ENCODE data around the gene MYO1B. TPM values are rescaled to one million over a fixed set of nuclear protein-coding genes. Genes with fewer than 3 reads are reported as not detected.

Gene MYO1B
- total RNA-seq, 1 experiment from 2014 or later = 37.8 TPM

DNA sequence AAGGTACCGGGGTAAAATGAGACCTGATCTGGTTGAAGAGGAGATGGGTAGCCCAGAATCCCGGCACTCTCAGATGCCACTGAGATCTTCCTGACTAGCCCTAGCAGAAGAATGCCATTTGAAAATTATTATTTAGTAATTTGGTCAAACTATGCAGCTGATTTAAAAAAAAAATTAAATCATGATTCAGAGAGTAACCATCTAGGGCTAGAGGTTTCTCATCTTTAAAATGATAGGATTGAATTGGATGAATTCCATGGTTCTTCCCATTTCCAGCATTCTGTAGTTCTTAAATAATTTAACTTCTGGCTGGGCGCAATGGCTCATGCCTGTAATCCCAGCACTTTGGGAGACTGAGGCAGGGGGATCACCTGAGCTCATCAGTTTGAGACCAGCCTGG is 106.1 kb downstream of the MYO1B start:
- peaks cover 3% of the 10 kb centered on the region for H3K9me3 ChIP-seq (ENCODE audit: low read depth, low read length, poor library complexity, severe bottlenecking)
- POLR2A ChIA-PET (ENCODE audit: low non-redundant PET) = no interaction called here
- H3K27ac ChIP-seq (ENCODE audit: low read depth, low read length, poor library complexity, severe bottlenecking) = no peak overlapping the region
- TF ChIP-seq EZH2 (IDR thresholded peaks at IDR 0.05; ENCODE audit: borderline replicate concordance, low read depth, low read length, poor library complexity, severe bottlenecking) = no peak
- TF ChIP-seq, protein P1, sequence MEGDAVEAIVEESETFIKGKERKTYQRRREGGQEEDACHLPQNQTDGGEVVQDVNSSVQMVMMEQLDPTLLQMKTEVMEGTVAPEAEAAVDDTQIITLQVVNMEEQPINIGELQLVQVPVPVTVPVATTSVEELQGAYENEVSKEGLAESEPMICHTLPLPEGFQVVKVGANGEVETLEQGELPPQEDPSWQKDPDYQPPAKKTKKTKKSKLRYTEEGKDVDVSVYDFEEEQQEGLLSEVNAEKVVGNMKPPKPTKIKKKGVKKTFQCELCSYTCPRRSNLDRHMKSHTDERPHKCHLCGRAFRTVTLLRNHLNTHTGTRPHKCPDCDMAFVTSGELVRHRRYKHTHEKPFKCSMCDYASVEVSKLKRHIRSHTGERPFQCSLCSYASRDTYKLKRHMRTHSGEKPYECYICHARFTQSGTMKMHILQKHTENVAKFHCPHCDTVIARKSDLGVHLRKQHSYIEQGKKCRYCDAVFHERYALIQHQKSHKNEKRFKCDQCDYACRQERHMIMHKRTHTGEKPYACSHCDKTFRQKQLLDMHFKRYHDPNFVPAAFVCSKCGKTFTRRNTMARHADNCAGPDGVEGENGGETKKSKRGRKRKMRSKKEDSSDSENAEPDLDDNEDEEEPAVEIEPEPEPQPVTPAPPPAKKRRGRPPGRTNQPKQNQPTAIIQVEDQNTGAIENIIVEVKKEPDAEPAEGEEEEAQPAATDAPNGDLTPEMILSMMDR (conservative IDR thresholded peaks at IDR 0.05; ENCODE audit: low read depth, low read length) = no peak
- CTCF ChIA-PET = no interaction called here
- no peaks in the 10 kb centered on the region for H3K27me3 ChIP-seq (replicated peaks; ENCODE audit: insufficient read depth, low read depth, low read length, poor library complexity)
- peaks cover 28% of the 10 kb centered on the region for H3K4me1 ChIP-seq (ENCODE audit: insufficient read depth, low read length, poor library complexity, severe bottlenecking)
- intact Hi-C loops (cut with micrococcal nuclease; ENCODE audit: unreplicated experiment) = no loop called here
- H3K36me3 ChIP-seq (ENCODE audit: insufficient read depth, low read length, poor library complexity, severe bottlenecking) = no peaks in the 10 kb centered on the region
- no peak overlapping the region for H3K4me3 ChIP-seq (ENCODE audit: low read depth, low read length, poor library complexity, severe bottlenecking)
- no peak for DNase-seq (ENCODE audit: low spot score)
- BruUV-seq (replicated peaks) = no TSS peak

DNA sequence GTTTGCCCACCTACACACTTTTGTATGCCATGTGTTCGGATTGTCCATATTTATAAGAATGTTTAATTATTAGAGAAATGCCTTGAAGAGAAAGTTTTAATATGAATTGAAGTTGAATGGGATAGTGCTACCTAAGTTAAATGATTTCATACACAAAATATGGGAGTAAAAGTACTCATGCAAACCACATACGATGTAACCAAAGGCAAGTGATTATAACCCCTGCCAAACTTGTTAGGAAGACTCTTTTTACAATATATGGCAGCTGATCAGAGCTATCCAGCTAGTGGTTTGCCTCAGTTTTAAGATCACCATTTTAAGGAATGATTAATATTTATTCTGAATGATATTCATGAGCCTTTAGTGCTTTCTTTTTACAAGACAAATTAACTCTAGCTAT is 106.7 kb downstream of the MYO1B start:
- H3K9me3 ChIP-seq (ENCODE audit: low read depth, low read length, poor library complexity, severe bottlenecking) = peaks cover 3% of the 10 kb centered on the region
- no peak for TF ChIP-seq EZH2 (IDR thresholded peaks at IDR 0.05; ENCODE audit: borderline replicate concordance, low read depth, low read length, poor library complexity, severe bottlenecking)
- TF ChIP-seq, protein P1 (conservative IDR thresholded peaks at IDR 0.05; ENCODE audit: low read depth, low read length) = no peak
- POLR2A ChIA-PET (ENCODE audit: low non-redundant PET) = no interaction called here
- no peak for DNase-seq (ENCODE audit: low spot score)
- intact Hi-C loops (cut with micrococcal nuclease; ENCODE audit: unreplicated experiment) = no loop called here
- H3K27me3 ChIP-seq (replicated peaks; ENCODE audit: insufficient read depth, low read depth, low read length, poor library complexity) = no peaks in the 10 kb centered on the region
- no peaks in the 10 kb centered on the region for H3K36me3 ChIP-seq (ENCODE audit: insufficient read depth, low read length, poor library complexity, severe bottlenecking)
- H3K4me1 ChIP-seq (ENCODE audit: insufficient read depth, low read length, poor library complexity, severe bottlenecking) = peaks cover 22% of the 10 kb centered on the region
- H3K4me3 ChIP-seq (ENCODE audit: low read depth, low read length, poor library complexity, severe bottlenecking) = no peak overlapping the region
- CTCF ChIA-PET = no interaction called here
- BruUV-seq (replicated peaks) = no TSS peak
- no peak overlapping the region for H3K27ac ChIP-seq (ENCODE audit: low read depth, low read length, poor library complexity, severe bottlenecking)

DNA sequence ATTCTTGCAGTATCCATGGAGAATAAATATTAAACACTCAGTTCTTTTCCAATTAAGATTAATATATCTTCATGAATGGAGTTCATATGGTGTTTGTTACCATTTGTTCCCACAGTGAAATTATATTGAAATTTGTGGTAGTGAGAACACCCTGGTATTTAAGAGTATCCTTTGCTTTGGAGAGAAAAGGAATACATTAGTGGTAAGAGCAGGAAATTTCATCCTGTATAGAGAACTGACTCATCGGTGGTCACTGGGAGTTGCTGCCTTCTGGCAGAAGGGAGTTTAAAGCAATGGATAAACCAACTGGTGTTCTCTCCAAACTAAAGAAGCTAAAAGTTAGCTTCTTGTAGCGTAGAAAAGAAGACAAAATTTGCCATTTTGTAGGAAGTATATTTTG is 107.3 kb downstream of the MYO1B start:
- no TSS peak for BruUV-seq (replicated peaks)
- peaks cover 16% of the 10 kb centered on the region for H3K4me1 ChIP-seq (ENCODE audit: insufficient read depth, low read length, poor library complexity, severe bottlenecking)
- peak; percentile 50 for DNase-seq (ENCODE audit: low spot score)
- ChIA-PET POLR2A (ENCODE audit: low non-redundant PET) (no interaction called here), CTCF (no interaction called here)
- H3K4me3 ChIP-seq (ENCODE audit: low read depth, low read length, poor library complexity, severe bottlenecking) = no peak overlapping the region
- no peaks in the 10 kb centered on the region for H3K36me3 ChIP-seq (ENCODE audit: insufficient read depth, low read length, poor library complexity, severe bottlenecking)
- peaks cover 3% of the 10 kb centered on the region for H3K9me3 ChIP-seq (ENCODE audit: low read depth, low read length, poor library complexity, severe bottlenecking)
- TF ChIP-seq, protein P1 (conservative IDR thresholded peaks at IDR 0.05; ENCODE audit: low read depth, low read length) = no peak
- TF ChIP-seq EZH2 (IDR thresholded peaks at IDR 0.05; ENCODE audit: borderline replicate concordance, low read depth, low read length, poor library complexity, severe bottlenecking) = no peak
- intact Hi-C loops (cut with micrococcal nuclease; ENCODE audit: unreplicated experiment) = no loop called here
- H3K27me3 ChIP-seq (replicated peaks; ENCODE audit: insufficient read depth, low read depth, low read length, poor library complexity) = no peaks in the 10 kb centered on the region
- no peak overlapping the region for H3K27ac ChIP-seq (ENCODE audit: low read depth, low read length, poor library complexity, severe bottlenecking)

Measured in A673 (cell line).